ENCODE measurements around the gene CECR2.

The CECR2 gene

DNA sequence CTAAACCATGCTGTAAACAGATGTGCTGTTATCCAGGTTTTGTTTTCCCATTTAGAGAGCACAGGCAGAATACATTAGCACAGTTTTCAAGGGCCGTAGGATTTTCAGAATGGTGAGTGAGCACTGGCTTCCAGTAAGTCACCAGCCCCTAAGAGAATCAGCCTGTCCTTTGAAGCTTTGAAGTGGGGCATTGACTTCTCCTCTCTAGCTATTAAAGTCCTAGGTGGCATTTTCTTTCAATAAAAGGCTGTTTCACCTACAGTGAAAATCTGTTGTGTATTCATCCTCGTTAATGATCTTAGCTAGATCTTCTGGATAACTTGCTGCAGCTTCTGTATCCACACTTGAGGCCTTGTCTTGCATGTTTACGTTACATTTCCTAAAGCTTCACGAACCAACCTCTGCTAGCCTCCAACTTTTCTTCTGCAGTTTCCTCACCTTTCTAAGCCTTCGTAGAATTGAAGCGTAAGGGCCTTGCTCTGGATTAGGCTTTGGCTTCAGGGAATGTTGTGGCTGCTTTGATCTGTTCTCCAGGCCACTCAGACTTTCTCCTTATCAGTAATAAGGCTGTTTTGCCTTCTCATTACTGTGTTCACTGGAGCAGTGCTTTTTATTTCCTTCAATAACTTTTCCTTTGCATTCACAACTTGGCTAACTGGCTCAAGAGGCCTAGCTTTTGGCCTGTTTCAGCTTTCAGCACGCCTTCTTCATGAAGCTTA, 15.5 kb downstream of the CECR2 start:
- TF ChIP-seq, protein P1, sequence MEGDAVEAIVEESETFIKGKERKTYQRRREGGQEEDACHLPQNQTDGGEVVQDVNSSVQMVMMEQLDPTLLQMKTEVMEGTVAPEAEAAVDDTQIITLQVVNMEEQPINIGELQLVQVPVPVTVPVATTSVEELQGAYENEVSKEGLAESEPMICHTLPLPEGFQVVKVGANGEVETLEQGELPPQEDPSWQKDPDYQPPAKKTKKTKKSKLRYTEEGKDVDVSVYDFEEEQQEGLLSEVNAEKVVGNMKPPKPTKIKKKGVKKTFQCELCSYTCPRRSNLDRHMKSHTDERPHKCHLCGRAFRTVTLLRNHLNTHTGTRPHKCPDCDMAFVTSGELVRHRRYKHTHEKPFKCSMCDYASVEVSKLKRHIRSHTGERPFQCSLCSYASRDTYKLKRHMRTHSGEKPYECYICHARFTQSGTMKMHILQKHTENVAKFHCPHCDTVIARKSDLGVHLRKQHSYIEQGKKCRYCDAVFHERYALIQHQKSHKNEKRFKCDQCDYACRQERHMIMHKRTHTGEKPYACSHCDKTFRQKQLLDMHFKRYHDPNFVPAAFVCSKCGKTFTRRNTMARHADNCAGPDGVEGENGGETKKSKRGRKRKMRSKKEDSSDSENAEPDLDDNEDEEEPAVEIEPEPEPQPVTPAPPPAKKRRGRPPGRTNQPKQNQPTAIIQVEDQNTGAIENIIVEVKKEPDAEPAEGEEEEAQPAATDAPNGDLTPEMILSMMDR (IDR thresholded peaks at IDR 0.05; ENCODE audit: low read depth, low read length): no peak
- H3K9me3 ChIP-seq: no peaks in the 10 kb centered on the region
- H3K27me3 ChIP-seq: 0 out of 2 replicates have a peak, but pooled peaks cover 4% of the 10 kb centered on the region
- H3K36me3 ChIP-seq: no peaks in the 10 kb centered on the region
- H3K4me3 ChIP-seq (ENCODE audit: low read depth, low read length): no peak overlapping the region
- H3K4me1 ChIP-seq: no peaks in the 10 kb centered on the region
- no peak for DNase-seq

GRCh38 chr22:17387356-17387755, 18.1 kb downstream of the CECR2 start:
- Histone ChIP-seq H3K4me1 (no peaks in the 10 kb centered on the region), H3K27me3 (0 out of 2 replicates have a peak, but pooled peaks cover 4% of the 10 kb centered on the region), H3K4me3 (ENCODE audit: low read depth, low read length) (no peak overlapping the region), H3K36me3 (no peaks in the 10 kb centered on the region), H3K9me3 (no peaks in the 10 kb centered on the region)
- no peak for DNase-seq
- TF ChIP-seq, protein P1 (IDR thresholded peaks at IDR 0.05; ENCODE audit: low read depth, low read length): no peak

DNA sequence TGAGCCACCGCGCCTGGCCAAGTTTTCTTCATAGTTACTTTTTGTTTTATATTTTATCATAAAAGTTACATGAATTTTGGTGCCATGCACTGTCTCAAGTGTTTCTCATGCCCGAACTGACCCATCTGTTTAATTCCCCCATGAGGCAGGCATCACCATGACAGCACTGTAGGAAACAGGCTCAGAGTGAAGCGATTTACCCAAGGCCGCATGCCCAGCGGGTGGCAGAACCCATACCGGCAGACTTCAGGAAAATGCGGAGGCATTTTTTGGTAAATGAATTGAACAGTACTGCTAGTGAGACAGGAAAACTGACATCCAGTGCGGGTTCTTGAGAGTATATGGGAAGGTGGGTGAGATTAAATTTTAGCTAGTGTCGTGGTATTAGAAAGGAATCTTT, 19.0 kb downstream of the CECR2 start:
- Histone ChIP-seq H3K4me3 (ENCODE audit: low read depth, low read length) (no peak overlapping the region), H3K36me3 (no peaks in the 10 kb centered on the region), H3K27me3 (0 out of 2 replicates have a peak, but pooled peaks cover 4% of the 10 kb centered on the region), H3K4me1 (no peaks in the 10 kb centered on the region), H3K9me3 (no peaks in the 10 kb centered on the region)
- no peak for DNase-seq
- TF ChIP-seq, protein P1 (IDR thresholded peaks at IDR 0.05; ENCODE audit: low read depth, low read length): no peak

GRCh38 chr22:17390087-17390486, 20.8 kb downstream of the CECR2 start:
- DNase-seq: no peak
- 0 out of 2 replicates have a peak, but pooled peaks cover 4% of the 10 kb centered on the region for H3K27me3 ChIP-seq
- H3K4me1 ChIP-seq: no peaks in the 10 kb centered on the region
- no peaks in the 10 kb centered on the region for H3K9me3 ChIP-seq
- TF ChIP-seq, protein P1 (IDR thresholded peaks at IDR 0.05; ENCODE audit: low read depth, low read length): no peak
- no peak overlapping the region for H3K4me3 ChIP-seq (ENCODE audit: low read depth, low read length)
- H3K36me3 ChIP-seq: no peaks in the 10 kb centered on the region

DNA sequence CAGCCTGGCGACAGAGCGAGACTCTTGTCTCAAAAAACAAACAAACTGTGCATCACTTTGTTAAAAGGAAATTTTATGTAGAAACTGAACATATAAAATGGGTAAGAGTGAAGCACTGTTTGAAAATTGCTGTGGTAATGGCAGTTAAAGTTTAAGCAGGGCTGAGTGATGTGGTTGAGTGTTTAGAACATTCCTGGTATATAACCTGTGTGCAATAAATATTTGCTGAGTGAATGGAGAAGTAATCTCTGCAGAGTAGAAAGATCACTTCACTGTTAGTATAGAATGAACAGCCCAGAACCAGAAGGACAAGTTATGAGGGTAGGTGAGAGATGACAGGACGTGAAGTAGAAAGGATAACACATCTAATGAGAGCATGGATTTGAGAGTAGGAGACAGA, 27.3 kb downstream of the CECR2 start:
- TF ChIP-seq, protein P1 (IDR thresholded peaks at IDR 0.05; ENCODE audit: low read depth, low read length): no peak
- no peak for DNase-seq
- Histone ChIP-seq H3K9me3 (no peaks in the 10 kb centered on the region), H3K4me3 (ENCODE audit: low read depth, low read length) (no peak overlapping the region), H3K27me3 (no peaks in the 10 kb centered on the region), H3K4me1 (no peaks in the 10 kb centered on the region), H3K36me3 (no peaks in the 10 kb centered on the region)

DNA sequence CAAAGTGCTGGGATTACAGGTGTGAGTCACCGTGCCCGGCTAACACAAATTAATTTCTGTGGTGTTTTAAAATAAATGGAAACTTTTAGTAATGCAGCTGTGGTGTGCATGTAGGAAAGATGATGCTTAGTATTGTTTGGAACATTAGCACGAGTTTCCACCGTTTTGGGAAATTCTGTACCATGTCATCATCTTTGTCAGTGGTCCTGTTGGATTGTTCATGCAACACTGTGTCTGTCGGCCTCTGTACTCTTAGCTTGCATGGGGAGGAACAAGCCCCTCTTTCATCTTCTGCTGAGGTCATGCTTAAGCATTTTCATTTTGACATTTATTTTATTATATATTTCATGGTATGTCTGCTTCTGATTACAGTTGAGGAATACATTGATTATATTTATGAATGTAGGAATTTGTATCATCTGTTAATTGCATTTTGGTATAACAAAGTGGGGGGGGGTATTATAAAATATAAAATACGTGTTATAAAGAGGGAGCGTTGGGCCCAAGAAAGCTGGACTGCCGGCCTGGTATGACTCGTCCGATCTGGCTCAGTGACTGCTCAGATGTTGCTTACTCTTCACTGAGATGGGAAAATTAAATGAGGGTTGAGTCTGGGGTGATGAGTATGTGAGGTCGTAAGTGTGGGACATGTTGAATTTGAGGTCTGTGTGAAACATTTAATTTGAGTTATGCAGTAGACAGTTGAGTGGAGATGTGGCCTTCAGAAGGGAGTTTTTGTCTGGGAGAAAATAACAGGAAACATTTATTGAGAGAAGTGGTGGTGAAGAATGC, 28.7 kb downstream of the CECR2 start:
- Histone ChIP-seq H3K4me1 (no peaks in the 10 kb centered on the region), H3K36me3 (no peaks in the 10 kb centered on the region), H3K4me3 (ENCODE audit: low read depth, low read length) (no peak overlapping the region), H3K9me3 (no peaks in the 10 kb centered on the region), H3K27me3 (no peaks in the 10 kb centered on the region)
- no peak for DNase-seq
- TF ChIP-seq, protein P1 (IDR thresholded peaks at IDR 0.05; ENCODE audit: low read depth, low read length): no peak

Measured in BE2C (cell line).